Adrenal gland (tissue), 5 donors: Measurements from ENCODE around the gene GALP.

Experiments
- POLR2A ChIP-seq, 2 donors: fragments of 450-650 bp; IDR thresholded peaks; one replicate each; pipeline ENCODE4 v1.6.1; 2017; ENCODE audit warnings: antibody characterized with exemption in 2 of 2, mild to moderate bottlenecking in 2 of 2, moderate library complexity in 1 of 2
- TF ChIP-seq, protein P1 (sequence below), 6 experiments: fragments of 450-650 bp in 4 of 6; fragments of 200-600 bp in 2 of 6; sonication (generic) in 1 of 6; IDR thresholded peaks; 1 replicate in 5 of 6; 2 replicates in 1 of 6; pipeline versions ENCODE4 v1.5.1 to v1.8.0; 2016 to 2021; ENCODE audit warnings: antibody characterized with exemption in 6 of 6, mild to moderate bottlenecking in 2 of 6, moderate library complexity in 1 of 6
- donor health status: DM: no; HTN: no; CAD: no.

DNA sequence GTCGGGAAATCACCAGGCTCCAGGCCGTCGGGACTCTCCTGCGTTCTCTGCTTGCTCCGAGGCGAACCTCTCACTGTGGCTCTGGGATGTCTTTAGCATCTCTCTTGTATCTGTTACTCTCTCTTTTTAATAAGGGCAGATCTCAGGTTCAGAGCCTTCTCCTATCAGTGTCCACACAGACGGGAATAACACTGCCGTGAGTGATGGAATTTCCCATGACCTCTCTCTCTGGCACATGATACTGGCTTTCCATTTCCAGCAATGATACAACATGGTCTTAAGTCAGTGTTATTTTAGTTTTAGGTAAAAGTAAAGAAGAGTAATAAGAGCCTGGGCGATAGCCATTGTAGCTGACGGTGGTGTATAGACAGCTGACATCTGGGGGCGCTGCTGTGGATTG lies 25.4 kb upstream of the GALP start:
- TF ChIP-seq, protein P1, sequence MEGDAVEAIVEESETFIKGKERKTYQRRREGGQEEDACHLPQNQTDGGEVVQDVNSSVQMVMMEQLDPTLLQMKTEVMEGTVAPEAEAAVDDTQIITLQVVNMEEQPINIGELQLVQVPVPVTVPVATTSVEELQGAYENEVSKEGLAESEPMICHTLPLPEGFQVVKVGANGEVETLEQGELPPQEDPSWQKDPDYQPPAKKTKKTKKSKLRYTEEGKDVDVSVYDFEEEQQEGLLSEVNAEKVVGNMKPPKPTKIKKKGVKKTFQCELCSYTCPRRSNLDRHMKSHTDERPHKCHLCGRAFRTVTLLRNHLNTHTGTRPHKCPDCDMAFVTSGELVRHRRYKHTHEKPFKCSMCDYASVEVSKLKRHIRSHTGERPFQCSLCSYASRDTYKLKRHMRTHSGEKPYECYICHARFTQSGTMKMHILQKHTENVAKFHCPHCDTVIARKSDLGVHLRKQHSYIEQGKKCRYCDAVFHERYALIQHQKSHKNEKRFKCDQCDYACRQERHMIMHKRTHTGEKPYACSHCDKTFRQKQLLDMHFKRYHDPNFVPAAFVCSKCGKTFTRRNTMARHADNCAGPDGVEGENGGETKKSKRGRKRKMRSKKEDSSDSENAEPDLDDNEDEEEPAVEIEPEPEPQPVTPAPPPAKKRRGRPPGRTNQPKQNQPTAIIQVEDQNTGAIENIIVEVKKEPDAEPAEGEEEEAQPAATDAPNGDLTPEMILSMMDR (IDR thresholded peaks at IDR 0.05) = no peak
- TF ChIP-seq POLR2A (IDR thresholded peaks at IDR 0.05) = no peak
